Measurements from ENCODE around the gene CDK2.
A peak's percentile ranks its signal among the peaks of the same experiment; 100 is the strongest.

Gene CDK2

DNA sequence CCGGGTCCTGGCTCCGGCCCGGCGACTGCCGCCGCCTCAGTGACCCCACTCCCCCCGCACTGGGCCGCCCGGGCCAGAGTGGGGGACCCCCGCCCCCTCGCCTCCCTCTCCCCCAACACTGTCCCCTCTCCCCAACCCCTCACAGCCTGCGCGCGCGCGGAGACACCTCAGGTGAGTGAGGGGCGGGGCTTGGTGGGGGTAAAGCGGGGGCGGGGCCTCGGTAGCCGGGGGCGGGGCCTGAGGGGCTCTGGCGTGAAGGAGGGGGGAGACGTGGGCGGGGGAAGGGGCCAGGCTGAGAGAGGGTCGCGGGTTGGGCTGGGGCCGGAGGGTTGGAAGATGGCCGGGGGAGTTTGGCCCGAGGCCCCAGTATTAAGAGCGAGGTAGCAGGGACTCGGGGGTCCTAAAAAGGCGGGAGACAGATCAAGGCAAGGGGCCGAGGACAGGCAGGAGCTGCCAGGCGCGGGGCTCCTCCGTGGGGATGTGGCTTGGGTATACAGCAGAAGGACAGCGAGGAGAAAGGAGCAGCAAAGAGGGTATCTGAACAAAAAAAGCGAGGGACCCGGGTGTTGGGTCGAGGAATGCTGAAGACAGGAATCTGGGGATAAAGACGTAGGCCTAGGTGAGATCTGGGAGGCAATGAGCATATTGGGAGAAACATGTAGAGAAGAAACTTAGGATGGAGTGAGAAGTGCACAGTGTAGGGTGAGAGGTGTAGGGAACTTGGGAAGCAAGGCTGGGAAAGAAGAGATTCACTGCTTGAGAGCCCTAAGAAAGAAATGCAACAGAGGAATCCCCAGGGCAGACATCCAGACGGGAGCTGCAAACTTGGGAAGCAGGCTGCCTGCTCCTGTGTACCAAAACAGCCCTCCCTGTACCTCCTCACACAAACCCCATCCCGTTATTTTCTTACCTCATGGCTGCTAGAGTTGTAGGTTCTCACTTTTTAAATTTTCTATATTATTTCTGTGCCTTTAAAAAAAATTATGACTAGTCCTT lies 41.2 kb downstream of the CDK2 start:
- peak; percentile 56 for ATAC-seq (ENCODE audit: low read depth)
- H3K27ac ChIP-seq (ENCODE audit: poor library complexity, severe bottlenecking): peak overlapping the region; percentile 77
- TF ChIP-seq, protein P1, sequence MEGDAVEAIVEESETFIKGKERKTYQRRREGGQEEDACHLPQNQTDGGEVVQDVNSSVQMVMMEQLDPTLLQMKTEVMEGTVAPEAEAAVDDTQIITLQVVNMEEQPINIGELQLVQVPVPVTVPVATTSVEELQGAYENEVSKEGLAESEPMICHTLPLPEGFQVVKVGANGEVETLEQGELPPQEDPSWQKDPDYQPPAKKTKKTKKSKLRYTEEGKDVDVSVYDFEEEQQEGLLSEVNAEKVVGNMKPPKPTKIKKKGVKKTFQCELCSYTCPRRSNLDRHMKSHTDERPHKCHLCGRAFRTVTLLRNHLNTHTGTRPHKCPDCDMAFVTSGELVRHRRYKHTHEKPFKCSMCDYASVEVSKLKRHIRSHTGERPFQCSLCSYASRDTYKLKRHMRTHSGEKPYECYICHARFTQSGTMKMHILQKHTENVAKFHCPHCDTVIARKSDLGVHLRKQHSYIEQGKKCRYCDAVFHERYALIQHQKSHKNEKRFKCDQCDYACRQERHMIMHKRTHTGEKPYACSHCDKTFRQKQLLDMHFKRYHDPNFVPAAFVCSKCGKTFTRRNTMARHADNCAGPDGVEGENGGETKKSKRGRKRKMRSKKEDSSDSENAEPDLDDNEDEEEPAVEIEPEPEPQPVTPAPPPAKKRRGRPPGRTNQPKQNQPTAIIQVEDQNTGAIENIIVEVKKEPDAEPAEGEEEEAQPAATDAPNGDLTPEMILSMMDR (IDR thresholded peaks at IDR 0.05; ENCODE audit: poor library complexity, severe bottlenecking): no peak

DNA sequence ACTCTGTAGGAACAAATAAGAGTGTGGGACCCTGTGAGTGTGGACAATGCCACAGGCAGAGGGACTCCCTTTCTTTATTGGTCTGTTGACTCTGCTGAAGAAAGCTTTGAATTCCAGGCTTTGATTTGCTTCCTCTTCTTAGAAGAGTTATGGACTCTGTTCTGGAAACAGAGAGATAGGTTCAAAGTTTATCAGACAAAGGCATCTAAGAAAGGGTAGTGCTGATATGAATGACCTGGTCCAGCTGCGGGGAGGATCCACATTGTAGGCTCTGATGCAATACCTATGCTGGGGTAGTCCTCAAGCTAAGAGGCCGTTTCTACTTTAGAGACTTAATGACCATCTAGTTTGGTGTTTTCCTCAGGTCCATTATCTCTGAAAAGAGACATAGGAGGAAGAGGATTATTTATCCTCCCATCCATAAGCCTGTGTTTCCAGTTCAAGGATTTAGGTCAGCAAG lies 43.5 kb downstream of the CDK2 start:
- no peak for DNase-seq (ENCODE audit: low spot score)
- no peak overlapping the region for H3K27ac ChIP-seq (ENCODE audit: poor library complexity, severe bottlenecking)
- no peak for ATAC-seq (ENCODE audit: low read depth)
- H3K4me3 ChIP-seq (ENCODE audit: severe bottlenecking): no peak overlapping the region
- no peaks in the 10 kb centered on the region for H3K9me3 ChIP-seq (ENCODE audit: severe bottlenecking)
- no peaks in the 10 kb centered on the region for H3K27me3 ChIP-seq (ENCODE audit: insufficient read depth, poor library complexity, severe bottlenecking)
- TF ChIP-seq, protein P1 (IDR thresholded peaks at IDR 0.05; ENCODE audit: poor library complexity, severe bottlenecking): no peak
- H3K36me3 ChIP-seq (ENCODE audit: low read depth): no peaks in the 10 kb centered on the region
- H3K4me1 ChIP-seq (ENCODE audit: insufficient read depth, poor library complexity, severe bottlenecking): no peaks in the 10 kb centered on the region

More for the DNA sequence above, 41.2 kb downstream of the CDK2 start:
- no peaks in the 10 kb centered on the region; the same call in 1 of the 2 replicates for H3K36me3 ChIP-seq (ENCODE audit: low read depth)
- H3K9me3 ChIP-seq (ENCODE audit: severe bottlenecking): no peaks in the 10 kb centered on the region
- peak overlapping the region; percentile 41 for H3K4me3 ChIP-seq (ENCODE audit: severe bottlenecking)
- no peaks in the 10 kb centered on the region for H3K27me3 ChIP-seq (ENCODE audit: insufficient read depth, poor library complexity, severe bottlenecking)
- H3K4me1 ChIP-seq (ENCODE audit: insufficient read depth, poor library complexity, severe bottlenecking): no peaks in the 10 kb centered on the region
- DNase-seq (ENCODE audit: low spot score): peak; percentile 67

DNA sequence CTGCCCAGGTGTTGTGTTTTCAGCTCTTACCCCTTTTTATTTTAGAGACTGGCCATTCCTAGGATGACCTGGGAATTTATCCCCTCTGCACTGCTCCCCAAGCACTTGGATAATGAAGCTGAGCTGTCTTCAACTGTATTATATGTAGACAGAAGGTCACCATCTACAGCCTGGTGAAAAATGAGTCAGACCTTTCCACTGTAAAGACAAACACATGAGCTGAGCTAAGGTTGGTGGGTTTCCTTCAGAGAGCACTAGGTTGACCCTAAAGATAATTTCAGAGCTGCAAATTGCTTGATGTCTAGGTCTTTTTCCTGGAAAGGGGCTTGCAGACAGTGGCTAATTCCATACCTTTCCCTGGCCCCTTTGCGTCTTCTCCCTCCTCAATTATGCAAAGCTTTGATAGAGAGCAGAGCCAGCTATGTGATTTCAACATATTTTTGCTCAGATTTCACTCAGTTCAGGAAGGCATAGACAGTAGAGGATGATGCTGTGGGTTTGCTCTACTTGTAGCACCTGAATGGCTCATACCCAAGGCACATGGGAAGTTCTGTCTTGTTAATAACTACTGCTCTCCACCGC lies 45.0 kb downstream of the CDK2 start:
- no peak overlapping the region for H3K27ac ChIP-seq (ENCODE audit: poor library complexity, severe bottlenecking)
- DNase-seq (ENCODE audit: low spot score): no peak
- TF ChIP-seq, protein P1 (IDR thresholded peaks at IDR 0.05; ENCODE audit: poor library complexity, severe bottlenecking): no peak
- no peaks in the 10 kb centered on the region for H3K27me3 ChIP-seq (ENCODE audit: insufficient read depth, poor library complexity, severe bottlenecking)
- H3K4me3 ChIP-seq (ENCODE audit: severe bottlenecking): no peak overlapping the region
- no peaks in the 10 kb centered on the region for H3K36me3 ChIP-seq (ENCODE audit: low read depth)
- ATAC-seq (ENCODE audit: low read depth): no peak
- H3K9me3 ChIP-seq (ENCODE audit: severe bottlenecking): no peaks in the 10 kb centered on the region
- H3K4me1 ChIP-seq (ENCODE audit: insufficient read depth, poor library complexity, severe bottlenecking): no peaks in the 10 kb centered on the region

DNA sequence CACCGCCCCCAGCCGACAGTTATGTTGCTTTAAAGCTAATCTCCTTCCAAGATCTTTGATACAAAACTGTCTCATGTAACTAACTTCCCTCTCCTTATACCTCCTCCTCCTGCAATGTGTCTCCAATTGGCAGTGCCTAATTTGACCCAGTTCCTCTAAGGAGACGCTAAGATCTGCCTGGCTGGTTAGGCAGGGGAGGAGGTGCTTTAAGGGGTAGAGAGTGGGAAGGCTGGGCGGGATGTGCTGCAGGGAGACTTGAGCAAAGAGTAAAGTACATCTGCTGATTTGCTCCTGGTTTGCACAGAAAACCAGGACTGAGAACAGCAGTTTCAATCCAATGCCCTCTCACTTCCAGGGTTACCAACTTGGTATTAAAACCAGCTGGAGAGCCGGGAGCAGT lies 46.9 kb downstream of the CDK2 start:
- Histone ChIP-seq H3K27me3 (ENCODE audit: insufficient read depth, poor library complexity, severe bottlenecking) (no peaks in the 10 kb centered on the region), H3K4me3 (ENCODE audit: severe bottlenecking) (no peak overlapping the region), H3K4me1 (ENCODE audit: insufficient read depth, poor library complexity, severe bottlenecking) (no peaks in the 10 kb centered on the region), H3K9me3 (ENCODE audit: severe bottlenecking) (no peaks in the 10 kb centered on the region), H3K27ac (ENCODE audit: poor library complexity, severe bottlenecking) (no peak overlapping the region), H3K36me3 (ENCODE audit: low read depth) (0 out of 2 replicates have a peak, but pooled peaks cover 3% of the 10 kb centered on the region)
- DNase-seq (ENCODE audit: low spot score) (no peak), ATAC-seq (ENCODE audit: low read depth) (no peak)
- TF ChIP-seq, protein P1 (IDR thresholded peaks at IDR 0.05; ENCODE audit: poor library complexity, severe bottlenecking): no peak

Measured in RWPE2 (cell line).